Hepatic stellate cell (primary cell): ENCODE measurements around the gene GLUD1.
"Not testable (repeated sequence)": the region's sequence is repeated elsewhere in the genome, so short reads cannot be mapped to it uniquely, and the experiment has no call there.

Source experiments
- DNase-seq: peaks from one replicate; pipeline ENCODE4 v3.0.0; 2011; ENCODE audit warnings: low spot score

Gene GLUD1

GRCh38 chr10:87094373-87095235 lies at the start of gene GLUD1, which contains the start of gene SHLD2:
TSS of gene GLUD1 (minus strand) at chr10:87094843. CDS start at chr10:87094769, 74 bp downstream.
TSS of gene SHLD2 (plus strand) at chr10:87095206. CDS start at chr10:87151355, 56,149 bp downstream.
- DNase-seq, result peak; percentile 92

- DNase-seq, result not testable (repeated sequence)
These were observed 48.4 kb upstream of the GLUD1 start for GRCh38 chr10:87143109-87143418.

- not testable (repeated sequence) for DNase-seq
These were observed 47.8 kb upstream of the GLUD1 start for GRCh38 chr10:87142230-87143108.

GRCh38 chr10:87137478-87137877 lies 42.8 kb upstream of the GLUD1 start:
- DNase-seq, result not testable (repeated sequence)

- not testable (repeated sequence) for DNase-seq
These were observed 39.8 kb upstream of the GLUD1 start for GRCh38 chr10:87134440-87134839.

GRCh38 chr10:87133936-87134335 lies 39.3 kb upstream of the GLUD1 start:
- not testable (repeated sequence) for DNase-seq

- not testable (repeated sequence) for DNase-seq
These were observed 37.5 kb upstream of the GLUD1 start for GRCh38 chr10:87132176-87132575.

GRCh38 chr10:87127607-87128156 lies 33.0 kb upstream of the GLUD1 start:
- not testable (repeated sequence) for DNase-seq

- not testable (repeated sequence) for DNase-seq
These were observed 32.4 kb upstream of the GLUD1 start for GRCh38 chr10:87127048-87127447.

- not testable (repeated sequence) for DNase-seq
These were observed 28.7 kb upstream of the GLUD1 start for GRCh38 chr10:87123351-87123750.

GRCh38 chr10:87119029-87119428 lies 24.4 kb upstream of the GLUD1 start:
- not testable (repeated sequence) for DNase-seq

GRCh38 chr10:87118122-87118521 lies 23.5 kb upstream of the GLUD1 start:
- not testable (repeated sequence) for DNase-seq

- no peak for DNase-seq
These were observed 10.9 kb upstream of the GLUD1 start for GRCh38 chr10:87105446-87106124.

- DNase-seq, result not testable (repeated sequence)
These were observed 10.1 kb upstream of the GLUD1 start for GRCh38 chr10:87104727-87105126.

GRCh38 chr10:87101996-87102395 lies 7.4 kb upstream of the GLUD1 start:
- no peak for DNase-seq

GRCh38 chr10:87095236-87095945 lies 748 bp upstream of the GLUD1 start:
- DNase-seq, result peak; percentile 68

- DNase-seq, result peak; percentile 31
These were observed 841 bp downstream of the GLUD1 start for GRCh38 chr10:87093632-87094372.

- peak; percentile 33 for DNase-seq
These were observed 1.6 kb downstream of the GLUD1 start for GRCh38 chr10:87092861-87093631.

- peak; percentile 43 for DNase-seq
These were observed 2.2 kb downstream of the GLUD1 start for GRCh38 chr10:87092376-87092860.
